SK-N-DZ (cell line): ENCODE measurements around the gene GRIN2C.

Experiments
- DNase-seq: peaks from one replicate; pipeline ENCODE4 v3.0.0-alpha.2; 2015; ENCODE audit warnings: low spot score

Gene GRIN2C

GRCh38 chr17:74864866-74865395 lies 5.2 kb upstream of the GRIN2C start:
- peak; percentile 76 for DNase-seq

DNA sequence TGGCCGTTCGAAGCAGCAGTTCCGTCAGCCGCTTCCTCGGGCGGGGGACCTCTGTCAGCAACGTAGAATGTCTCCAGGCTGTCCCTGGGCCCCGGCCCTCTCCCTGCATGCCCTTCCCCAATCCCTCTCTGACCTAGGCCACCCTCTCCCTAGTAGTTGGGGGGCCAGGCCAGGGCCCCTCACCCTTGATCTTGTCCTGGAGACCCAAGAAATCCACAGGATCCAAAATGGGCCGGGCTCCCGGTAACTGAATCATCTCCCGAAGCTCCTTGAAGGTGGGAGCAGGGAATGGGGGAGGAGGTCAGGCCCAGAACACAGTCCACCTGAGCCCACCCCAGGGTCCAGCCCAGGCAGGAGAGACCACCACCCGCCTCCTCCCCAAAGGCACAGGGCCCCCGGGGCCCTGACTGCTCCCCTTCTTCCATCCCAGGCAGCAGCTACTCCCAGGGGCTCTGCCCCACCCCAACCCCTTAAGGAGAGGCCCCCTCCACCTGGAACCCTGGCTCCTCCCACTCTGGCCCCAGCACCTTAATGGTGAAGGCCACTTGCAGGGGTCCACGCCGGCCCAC lies 4.7 kb upstream of the GRIN2C start:
- DNase-seq, result no peak

GRCh38 chr17:74863420-74864296 lies 4.0 kb upstream of the GRIN2C start:
- no peak for DNase-seq

DNA sequence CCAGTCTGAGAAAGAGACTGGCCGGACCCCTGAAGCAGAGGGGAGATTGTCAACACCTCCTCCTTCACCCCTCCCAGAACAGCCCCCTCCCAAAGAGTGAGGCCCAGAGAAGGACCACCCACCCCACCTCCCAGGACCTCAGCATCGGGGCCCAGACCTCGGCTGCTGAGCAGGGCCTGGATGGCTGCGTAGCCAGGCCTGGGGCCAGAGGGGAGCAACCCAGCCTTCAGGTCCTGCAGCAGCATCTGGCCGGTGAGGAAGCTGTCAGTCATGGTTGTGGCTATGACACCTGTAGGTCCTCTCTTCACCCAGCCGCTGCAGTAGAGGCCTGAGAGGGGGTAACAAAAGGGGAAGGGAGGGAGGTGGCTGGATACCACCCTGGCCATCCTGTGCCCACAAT lies 3.2 kb upstream of the GRIN2C start:
- no peak for DNase-seq

DNA sequence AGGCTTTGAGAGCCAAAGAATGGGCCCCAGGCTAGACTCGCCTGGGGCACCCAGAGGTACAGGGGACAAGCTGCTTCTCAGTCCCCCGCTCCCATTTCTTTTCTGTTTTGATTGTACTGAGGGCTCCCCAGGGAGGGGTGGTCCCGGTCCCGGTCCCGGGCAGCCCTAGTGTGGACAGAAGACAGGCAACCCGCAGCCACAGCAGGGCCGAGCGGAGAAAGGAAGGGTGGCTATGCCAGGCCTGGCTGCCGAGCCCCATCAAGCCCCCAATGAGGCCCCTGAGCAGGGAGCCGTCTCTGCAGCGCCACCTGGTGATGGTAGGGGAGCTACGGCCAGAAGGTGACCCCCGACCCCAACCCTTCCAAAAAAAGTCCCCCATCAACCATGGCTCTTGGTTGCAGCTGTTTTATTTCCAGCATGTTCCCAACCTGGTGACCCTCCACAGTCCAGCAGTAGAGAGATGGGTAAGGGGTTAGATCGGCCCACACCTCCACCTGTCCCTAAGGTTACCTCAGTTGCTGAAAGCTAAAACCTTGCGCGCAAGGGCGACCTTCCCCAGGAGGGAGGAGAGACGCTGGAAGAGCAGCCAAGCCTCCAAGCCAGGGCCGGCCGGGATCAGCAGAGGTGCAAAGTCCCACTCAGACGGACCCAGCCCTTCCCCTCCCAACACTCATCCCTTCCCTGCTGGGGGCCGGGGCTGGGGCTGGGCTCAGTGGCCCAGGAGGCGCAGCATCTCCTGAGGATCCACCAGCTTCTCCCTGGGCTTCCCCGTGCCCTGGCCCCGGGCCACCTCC lies 2.6 kb upstream of the GRIN2C start:
- DNase-seq, result peak; percentile 76

DNA sequence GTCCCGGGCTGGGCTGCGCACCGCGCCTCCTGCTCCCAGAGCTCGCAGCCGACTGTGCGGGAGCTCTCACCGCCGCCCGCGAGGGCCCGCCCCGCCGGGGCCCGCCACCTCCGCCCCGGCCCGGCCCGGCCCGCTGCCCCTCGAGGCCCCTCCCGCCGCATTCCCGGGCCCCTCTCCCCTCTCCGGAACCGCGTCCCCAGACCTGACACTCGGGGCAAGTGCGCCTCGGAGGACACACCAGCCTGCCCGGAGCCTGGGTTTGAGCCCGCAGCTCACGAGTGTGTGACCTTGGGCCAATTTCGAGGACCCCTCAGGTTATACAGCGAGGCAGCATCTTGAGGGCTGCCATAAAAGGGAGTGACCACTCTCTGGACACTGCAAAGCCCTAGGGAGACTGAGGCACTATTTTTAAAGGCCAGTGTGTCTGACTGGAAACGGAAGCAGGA lies 2.0 kb upstream of the GRIN2C start:
- DNase-seq, result no peak

DNA sequence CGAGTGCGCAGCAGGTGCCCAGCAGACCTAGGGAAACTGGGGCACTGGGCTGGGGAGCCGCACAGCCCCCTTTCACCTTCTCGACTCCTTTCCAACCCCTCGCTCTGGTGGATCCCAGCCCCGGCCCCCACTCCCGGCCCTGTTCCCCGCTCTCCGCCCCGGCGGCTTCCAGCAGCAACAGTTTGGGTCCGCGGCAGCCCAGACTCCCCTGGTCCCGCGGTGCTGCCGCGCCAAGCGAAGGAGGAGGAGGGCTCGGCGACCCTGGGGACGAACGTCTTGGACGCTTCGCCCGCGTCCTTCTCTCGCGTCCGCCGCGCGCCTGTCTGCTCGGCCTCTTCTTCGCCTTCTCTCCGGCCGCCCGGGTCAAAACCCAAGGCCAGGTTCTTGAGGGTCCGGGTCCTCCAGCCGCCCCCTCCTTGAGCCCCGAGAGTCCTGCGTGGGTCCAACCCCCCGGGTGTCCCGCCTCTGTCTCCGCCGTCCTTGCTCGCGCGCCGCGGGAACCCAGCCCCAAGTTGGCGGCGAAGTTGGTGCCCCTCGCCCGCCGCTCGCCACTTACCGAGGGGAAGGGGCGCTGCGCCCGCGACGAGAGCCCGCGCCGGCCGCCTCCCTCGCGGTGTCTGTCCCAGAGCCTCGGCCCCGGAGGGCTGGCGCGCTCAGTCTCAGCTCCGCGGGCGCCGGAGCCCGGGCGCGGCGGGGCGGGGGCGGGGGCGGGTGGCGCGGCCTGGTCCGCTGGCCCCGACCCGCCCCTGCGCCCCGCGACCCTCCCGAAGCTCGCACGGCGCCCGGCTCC lies 1.4 kb upstream of the GRIN2C start:
- no peak for DNase-seq

GRCh38 chr17:74860229-74860871 lies 665 bp upstream of the GRIN2C start:
- no peak for DNase-seq

GRCh38 chr17:74858672-74859458 lies 820 bp downstream of the GRIN2C start:
- no peak for DNase-seq

- DNase-seq, result no peak
These were observed 2.5 kb downstream of the GRIN2C start for GRCh38 chr17:74857191-74857590.

DNA sequence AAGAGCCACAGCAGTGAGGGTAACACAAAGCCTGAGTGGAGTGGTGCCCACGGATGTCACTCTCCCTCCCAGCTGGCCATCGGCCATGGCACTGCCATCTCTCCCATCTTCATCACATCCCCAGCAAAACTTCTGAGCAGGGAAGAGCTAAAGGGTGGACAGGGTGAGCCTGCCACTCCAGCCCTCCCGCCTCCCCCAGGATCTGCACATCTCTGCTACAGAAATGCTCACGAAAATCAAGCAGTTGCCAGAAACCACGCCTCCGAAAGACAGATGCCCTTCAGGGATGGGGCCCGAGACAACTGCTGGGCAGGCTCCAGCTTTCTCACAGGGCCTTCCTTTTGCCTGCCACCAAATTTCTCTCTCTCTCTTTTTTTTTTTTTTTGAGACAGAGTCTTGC lies 3.6 kb downstream of the GRIN2C start:
- no peak for DNase-seq

DNA sequence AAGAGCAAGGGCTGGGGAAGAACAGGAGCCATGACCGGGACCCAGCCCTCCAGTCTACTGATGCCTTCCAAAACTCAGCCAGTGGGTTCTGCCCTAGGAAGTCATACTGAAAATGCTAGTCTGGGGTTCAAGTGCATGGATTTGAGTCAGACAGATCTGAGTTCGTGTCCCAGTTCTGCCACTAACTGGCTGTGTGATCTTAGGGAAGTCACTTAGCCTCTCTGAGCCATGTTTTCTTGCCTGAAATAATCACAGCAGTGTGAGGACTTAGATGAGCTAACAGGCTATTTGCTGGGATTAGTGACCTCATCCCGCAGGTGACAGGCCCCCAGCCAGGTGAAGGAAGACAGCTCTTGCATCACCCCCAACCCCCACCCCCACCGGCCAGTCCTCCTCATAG lies 4.4 kb downstream of the GRIN2C start:
- DNase-seq, result no peak

- no peak for DNase-seq
These were observed 4.9 kb downstream of the GRIN2C start for GRCh38 chr17:74854792-74855191.

DNA sequence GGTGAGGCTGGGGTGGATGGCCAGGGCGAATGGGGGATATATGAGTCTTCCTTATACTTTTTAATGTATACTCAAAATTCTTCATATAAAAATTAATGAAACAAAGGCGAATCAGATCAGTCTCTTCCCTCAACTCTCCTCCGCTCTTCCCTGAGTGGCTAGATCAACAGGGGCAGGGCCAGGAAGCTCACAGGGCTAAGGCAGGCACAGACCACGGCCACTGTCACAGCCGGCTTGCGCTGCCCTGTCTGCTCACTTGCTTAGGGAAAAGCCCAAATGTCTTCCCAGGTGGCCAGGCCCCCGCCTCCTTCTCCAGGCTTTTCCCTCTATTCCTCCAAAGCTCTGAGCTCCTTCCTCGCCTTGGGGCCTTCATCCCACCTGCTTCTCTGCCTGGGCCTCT lies 6.0 kb downstream of the GRIN2C start:
- DNase-seq, result no peak

GRCh38 chr17:74853048-74853397 lies 6.7 kb downstream of the GRIN2C start:
- no peak for DNase-seq

DNA sequence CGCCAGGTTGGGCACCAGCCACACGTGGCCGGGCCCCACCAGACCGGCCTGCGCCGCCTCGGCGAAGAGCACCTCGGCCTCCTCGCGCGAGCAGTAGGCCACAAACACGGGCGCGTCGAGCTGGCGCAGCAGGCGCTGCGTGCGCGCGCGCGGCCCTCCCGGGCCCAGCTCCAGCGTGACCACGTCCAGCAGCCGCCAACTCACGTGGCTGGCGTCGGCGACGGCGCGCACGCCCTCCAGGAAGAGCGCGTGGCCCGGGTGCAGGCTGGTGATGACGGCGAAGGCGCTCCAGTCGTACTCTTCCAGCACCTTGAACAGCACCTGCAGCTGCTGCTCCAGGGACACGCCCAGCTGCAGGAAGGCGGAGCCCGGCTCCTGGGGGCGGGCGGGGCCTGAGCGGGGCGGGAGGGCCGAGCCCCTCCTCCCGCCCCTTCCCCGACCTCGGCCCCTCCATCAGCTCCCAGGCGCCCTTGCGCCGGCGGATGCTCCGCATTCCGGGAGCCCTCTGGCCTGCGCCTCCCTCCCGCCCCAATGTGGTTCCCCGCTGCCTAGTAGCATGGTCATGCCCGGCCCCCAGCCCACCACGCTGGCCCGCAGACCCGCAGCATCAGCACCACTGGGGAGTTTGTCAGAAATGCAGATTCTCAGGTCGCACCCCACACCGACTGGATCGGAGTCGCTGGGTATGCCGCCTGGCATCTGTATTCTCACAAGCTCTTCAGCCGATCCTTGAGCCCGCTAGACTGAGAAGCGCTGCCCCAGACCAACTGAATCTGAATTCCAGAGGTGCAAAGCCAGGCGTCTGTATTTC lies 7.2 kb downstream of the GRIN2C start:
- DNase-seq, result peak; percentile 66

DNA sequence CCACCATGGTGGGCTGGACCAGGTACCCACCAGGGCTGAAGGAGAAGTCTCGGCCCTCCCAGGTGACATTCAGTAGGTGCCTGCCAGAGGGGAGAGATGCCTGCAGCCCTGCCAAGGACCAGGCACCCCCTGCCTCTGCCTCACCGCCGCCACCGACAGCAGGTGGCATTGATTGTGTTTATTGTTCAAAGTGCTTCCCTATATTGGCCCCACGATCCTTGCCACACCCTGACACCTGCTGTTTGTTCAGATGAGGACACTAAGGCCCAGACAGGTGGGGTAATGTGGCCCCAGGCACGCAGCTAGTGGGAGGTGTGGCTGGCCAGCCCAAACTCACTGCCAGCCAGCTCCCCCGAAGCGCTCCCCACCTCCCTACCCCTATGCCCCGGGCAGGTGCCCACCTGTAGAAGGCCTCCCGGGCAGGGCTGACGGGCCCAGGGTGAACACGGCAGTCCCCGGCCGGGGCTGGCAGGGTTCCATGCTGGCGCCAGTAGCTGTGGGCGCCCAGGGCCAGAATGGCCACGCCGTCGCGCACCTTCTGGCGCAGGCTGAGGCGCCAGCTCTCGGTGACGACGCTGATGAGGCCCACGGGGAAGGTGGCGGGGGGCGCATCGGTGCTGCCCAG lies 8.0 kb downstream of the GRIN2C start:
- no peak for DNase-seq

- no peak for DNase-seq
These were observed 8.8 kb downstream of the GRIN2C start for GRCh38 chr17:74850914-74851313.

DNA sequence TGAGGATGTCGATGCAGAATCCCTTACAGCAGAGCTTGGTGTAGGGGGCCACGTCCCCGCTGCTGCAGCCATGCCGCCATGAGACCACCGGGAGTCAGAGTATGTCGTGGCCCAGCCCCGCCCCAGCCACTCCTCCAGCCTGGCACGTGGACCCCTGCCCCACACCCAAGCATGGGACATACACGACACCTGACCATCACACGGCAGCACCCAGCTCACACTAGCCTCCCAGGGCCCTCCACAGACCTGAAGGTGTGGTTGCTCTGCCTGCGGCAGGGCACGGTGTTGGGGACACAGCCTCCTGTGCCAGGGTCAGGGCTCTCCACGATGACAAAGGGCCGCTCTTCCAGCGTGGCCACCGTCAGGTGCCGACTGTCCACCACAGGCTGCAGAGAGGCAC lies 9.4 kb downstream of the GRIN2C start:
- DNase-seq, result no peak
